ENCODE measurements around the gene TCHH. TPM values are rescaled to one million over a fixed set of nuclear protein-coding genes. Genes with fewer than 3 reads are reported as not detected.

Gene TCHH, protein sequence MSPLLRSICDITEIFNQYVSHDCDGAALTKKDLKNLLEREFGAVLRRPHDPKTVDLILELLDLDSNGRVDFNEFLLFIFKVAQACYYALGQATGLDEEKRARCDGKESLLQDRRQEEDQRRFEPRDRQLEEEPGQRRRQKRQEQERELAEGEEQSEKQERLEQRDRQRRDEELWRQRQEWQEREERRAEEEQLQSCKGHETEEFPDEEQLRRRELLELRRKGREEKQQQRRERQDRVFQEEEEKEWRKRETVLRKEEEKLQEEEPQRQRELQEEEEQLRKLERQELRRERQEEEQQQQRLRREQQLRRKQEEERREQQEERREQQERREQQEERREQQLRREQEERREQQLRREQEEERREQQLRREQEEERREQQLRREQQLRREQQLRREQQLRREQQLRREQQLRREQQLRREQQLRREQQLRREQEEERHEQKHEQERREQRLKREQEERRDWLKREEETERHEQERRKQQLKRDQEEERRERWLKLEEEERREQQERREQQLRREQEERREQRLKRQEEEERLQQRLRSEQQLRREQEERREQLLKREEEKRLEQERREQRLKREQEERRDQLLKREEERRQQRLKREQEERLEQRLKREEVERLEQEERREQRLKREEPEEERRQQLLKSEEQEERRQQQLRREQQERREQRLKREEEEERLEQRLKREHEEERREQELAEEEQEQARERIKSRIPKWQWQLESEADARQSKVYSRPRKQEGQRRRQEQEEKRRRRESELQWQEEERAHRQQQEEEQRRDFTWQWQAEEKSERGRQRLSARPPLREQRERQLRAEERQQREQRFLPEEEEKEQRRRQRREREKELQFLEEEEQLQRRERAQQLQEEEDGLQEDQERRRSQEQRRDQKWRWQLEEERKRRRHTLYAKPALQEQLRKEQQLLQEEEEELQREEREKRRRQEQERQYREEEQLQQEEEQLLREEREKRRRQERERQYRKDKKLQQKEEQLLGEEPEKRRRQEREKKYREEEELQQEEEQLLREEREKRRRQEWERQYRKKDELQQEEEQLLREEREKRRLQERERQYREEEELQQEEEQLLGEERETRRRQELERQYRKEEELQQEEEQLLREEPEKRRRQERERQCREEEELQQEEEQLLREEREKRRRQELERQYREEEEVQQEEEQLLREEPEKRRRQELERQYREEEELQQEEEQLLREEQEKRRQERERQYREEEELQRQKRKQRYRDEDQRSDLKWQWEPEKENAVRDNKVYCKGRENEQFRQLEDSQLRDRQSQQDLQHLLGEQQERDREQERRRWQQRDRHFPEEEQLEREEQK (N-terminal part only)
- total RNA-seq = not detected in 2 replicates

DNA sequence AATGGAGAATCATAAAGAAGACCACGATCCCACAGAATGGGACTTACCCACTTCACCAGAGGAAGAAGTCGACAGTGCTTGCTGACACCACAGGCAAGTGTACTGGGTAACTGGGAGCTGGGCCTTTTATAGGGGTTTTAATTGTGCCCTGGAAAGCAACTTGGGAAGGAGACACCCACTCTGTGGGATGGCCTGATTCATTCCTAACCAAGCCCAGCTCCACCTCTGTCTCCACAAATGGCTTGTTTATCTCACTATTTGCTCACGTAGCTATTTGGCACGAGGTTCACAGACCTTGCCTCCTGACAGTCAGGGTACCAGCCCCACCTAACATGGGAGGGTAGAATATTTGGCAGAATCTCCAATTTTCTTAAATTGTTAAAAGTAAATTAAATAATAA, at the start of gene TCHH:
Gene TCHH, minus strand, starts transcription at position 101 of the 400 bp plus-strand sequence. CDS start 1,364 bp downstream, outside the sequence.

DNA sequence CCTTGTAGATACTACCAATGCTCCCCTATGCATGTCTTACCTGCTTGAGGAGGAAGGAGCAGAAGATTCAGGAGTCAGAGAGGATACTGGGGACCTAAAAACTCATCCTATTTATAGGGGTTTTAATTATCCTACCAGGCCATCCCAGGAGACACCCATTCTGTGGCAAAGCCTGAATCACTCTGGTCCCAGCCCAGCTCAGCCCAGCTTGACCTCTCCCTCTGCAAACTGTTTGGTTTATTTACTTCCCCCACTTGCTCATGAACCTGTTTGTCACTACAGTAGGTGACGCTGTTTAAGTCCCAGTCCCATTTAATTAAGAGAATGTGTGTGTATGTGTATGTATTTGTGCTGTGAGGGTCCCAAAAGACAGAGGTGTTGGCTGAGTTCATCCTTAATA, 43.9 kb upstream of the TCHH start, which contains the start of gene RPTN:
Gene RPTN, minus strand, starts transcription at position 85 of the 400 bp plus-strand sequence. CDS start 1,339 bp downstream, outside the sequence.

DNA sequence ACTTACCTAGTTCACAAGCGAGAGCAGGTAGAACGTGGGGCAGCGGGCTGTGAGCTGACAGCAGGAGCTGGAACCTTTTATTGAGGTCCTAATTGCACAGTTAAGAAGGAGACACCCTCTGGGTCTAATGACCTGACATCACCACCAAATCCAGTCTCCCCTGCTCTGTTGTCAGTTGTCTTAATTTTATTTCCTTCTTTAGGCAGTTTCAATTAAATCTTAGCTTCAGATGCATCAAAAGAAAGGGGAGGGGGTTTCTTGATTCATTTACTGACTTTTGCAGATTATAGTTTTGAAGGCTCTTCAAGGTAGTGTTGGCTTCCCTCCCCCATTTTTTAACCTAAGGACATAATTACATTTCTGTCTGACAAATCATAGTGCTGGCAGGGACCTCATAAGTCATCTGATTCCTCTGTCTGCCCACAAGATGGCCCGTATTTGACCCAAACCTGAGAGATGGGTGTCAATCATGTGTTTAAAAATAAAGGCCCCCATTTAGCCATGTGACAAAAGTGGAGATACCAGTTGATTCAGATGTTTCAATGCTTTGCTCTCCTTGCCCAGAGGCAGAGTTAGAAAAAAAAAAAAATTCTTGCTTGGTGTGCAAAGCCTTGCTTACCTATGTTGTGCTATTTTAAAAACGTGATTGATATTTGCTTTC, 26.1 kb downstream of the TCHH start, which contains the start of gene TCHHL1:
Gene TCHHL1, minus strand, starts transcription at position 51 of the 661 bp plus-strand sequence. CDS start 921 bp downstream, outside the sequence.

Other genes starting within 250 kb of the TCHH start
- 10.0 and 17.0 TPM in 2 replicates for gene THEM4, start 205.9 kb downstream of the TCHH start, total RNA-seq
- 243 and 508 TPM in 2 replicates for gene S100A10, start 121.6 kb downstream of the TCHH start, total RNA-seq
- gene S100A11, start 78.4 kb downstream of the TCHH start, total RNA-seq = 428 and 784 TPM in 2 replicates
- gene TCHHL1, start 26.4 kb downstream of the TCHH start, total RNA-seq = not detected in 2 replicates
- gene RPTN, start 43.8 kb upstream of the TCHH start, total RNA-seq = not detected in 2 replicates
- gene HRNR, start 108.7 kb upstream of the TCHH start, total RNA-seq = not detected in 2 replicates
- not detected in 2 replicates for gene FLG, start 209.8 kb upstream of the TCHH start, total RNA-seq
- gene FLG2, start 244.6 kb upstream of the TCHH start, total RNA-seq = not detected in 2 replicates

Measured in pericardium fibroblast (primary cell).